T-cell (primary cell): ENCODE measurements around the gene GRM8. TPM values are rescaled to one million over a fixed set of nuclear protein-coding genes. Genes with fewer than 3 reads are reported as not detected.

Experiments
- ATAC-seq, 4 experiments: fragments of 200-7000 bp in 3 of 4; fragments of 150-1000 bp in 1 of 4; cut with Tn5 transposase; replicated peaks in 1 of 4; 1 replicate in 3 of 4; 2 replicates in 1 of 4; pipeline ENCODE4 v1.10.0; 2021; ENCODE audit warnings: moderate library complexity in 3 of 4, mild to moderate bottlenecking in 2 of 4, moderate number of reproducible peaks in 1 of 4
- CTCF ChIA-PET, 2 donors: fragments of 300-600 bp; sonication (Branson Sonifier 250); formaldehyde crosslinking; loops; one replicate each; lab custom pipeline; 2022; ENCODE audit warnings: antibody characterized with exemption in 2 of 2; lab: Charles Lee
- POLR2A ChIA-PET, 2 donors: fragments of 300-600 bp; sonication (Branson Sonifier 250); formaldehyde crosslinking; loops; one replicate each; lab custom pipeline; 2022; ENCODE audit warnings: antibody characterized with exemption in 2 of 2; lab: Charles Lee
- DNase-seq, 35 experiments: peaks; one replicate each; pipeline versions ENCODE4 v3.0.0 to v3.0.0-alpha.2; 2013 to 2023
- H3K27ac ChIP-seq: one replicate; pipeline ENCODE4 v1.5.1; 2013; ENCODE audit warnings: low read length
- H3K27me3 ChIP-seq, 2 experiments: replicated peaks in 1 of 2; 1 replicate in 1 of 2; 2 replicates in 1 of 2; pipeline versions ENCODE4 v1.6.1 to v1.7.0; 2013; ENCODE audit warnings: low read length in 1 of 2, mixed read lengths in 1 of 2; ENCODE audit not compliant: control insufficient read depth in 2 of 2, insufficient read depth in 2 of 2; ENCODE audit errors: extremely low read depth in 1 of 2
- H3K36me3 ChIP-seq, 2 donors: 1 replicate in 1 of 2; 2 replicates in 1 of 2; pipeline versions ENCODE4 v1.6.1 to v1.7.0; 2013; ENCODE audit warnings: low read length in 1 of 2; ENCODE audit not compliant: control insufficient read depth in 2 of 2, insufficient read depth in 1 of 2; ENCODE audit errors: extremely low read depth in 1 of 2
- H3K4me1 ChIP-seq, 2 experiments: 1 replicate in 1 of 2; 2 replicates in 1 of 2; pipeline versions ENCODE4 v1.6.1 to v1.7.0; 2013; ENCODE audit warnings: low read length in 2 of 2, mixed read lengths in 1 of 2; ENCODE audit not compliant: insufficient read depth in 2 of 2, control insufficient read depth in 1 of 2; ENCODE audit errors: extremely low read depth in 1 of 2
- H3K4me3 ChIP-seq, 2 donors: 1 replicate in 1 of 2; 2 replicates in 1 of 2; pipeline versions ENCODE4 v1.5.1 to v1.7.0; 2013; ENCODE audit warnings: mild to moderate bottlenecking in 2 of 2, low read length in 1 of 2, moderate library complexity in 1 of 2; ENCODE audit not compliant: control insufficient read depth in 1 of 2; ENCODE audit errors: extremely low read depth in 1 of 2
- H3K9me3 ChIP-seq: 2 replicates; pipeline ENCODE4 v1.7.0; 2013
- H3K27ac Mint-ChIP-seq, 2 donors: one replicate each; pipeline ENCODE4 v1.8.0; 2020 to 2021; ENCODE audit warnings: mild to moderate bottlenecking in 2 of 2, mixed read lengths in 2 of 2
- H3K27me3 Mint-ChIP-seq, 2 donors: one replicate each; pipeline ENCODE4 v1.8.0; 2021 to 2022; ENCODE audit warnings: mixed read lengths in 2 of 2
- H3K36me3 Mint-ChIP-seq: one replicate; pipeline ENCODE4 v1.8.0; 2021; ENCODE audit warnings: mixed read lengths
- H3K4me1 Mint-ChIP-seq, 3 donors: one replicate each; pipeline ENCODE4 v1.8.0; 2020 to 2022; ENCODE audit warnings: mixed read lengths in 3 of 3, mild to moderate bottlenecking in 1 of 3
- H3K4me3 Mint-ChIP-seq, 3 donors: one replicate each; pipeline ENCODE4 v1.8.0; 2020 to 2022; ENCODE audit warnings: mild to moderate bottlenecking in 3 of 3, mixed read lengths in 3 of 3, moderate library complexity in 3 of 3
- H3K9me3 Mint-ChIP-seq, 3 donors: one replicate each; pipeline ENCODE4 v1.8.0; 2020 to 2022; ENCODE audit warnings: mixed read lengths in 3 of 3
- WGBS: methylation state at CpG from one replicate; pipeline ENCODE4 v1.1.5; 2013; ENCODE audit warnings: missing lambda C conversion rate; ENCODE audit not compliant: insufficient coverage; 5-methylcytosine and 5-hydroxymethylcytosine counted together
- total RNA-seq, 35 experiments: library from RNA in 6 of 35; stranded (reverse) in 6 of 35; fragments of 120-200 nt in 1 of 35; gene quantifications; one replicate each; pipeline versions ENCODE4 v1.2.1 to v1.2.4 and lab custom pipeline; 2013 to 2026

GRM8 gene
- total RNA-seq, 5 donors from 2014 or later (not counting 1 experiment from before 2014, with no cell fraction given) = not detected

GRCh38 chr7:126570845-126571244 is 681.9 kb downstream of the GRM8 start:
- POLR2A ChIA-PET = no interaction called here
- Histone ChIP-seq H3K4me3 (no peak overlapping the region), H3K4me1 (no peaks in the 10 kb centered on the region), H3K9me3 (no peaks in the 10 kb centered on the region), H3K27ac (no peak overlapping the region), H3K27me3 (no peaks in the 10 kb centered on the region), H3K36me3 (no peaks in the 10 kb centered on the region)
- Mint-ChIP-seq H3K9me3 (peaks cover 3 to 13% (median 4%) of the 10 kb centered on the region in 3 donors), H3K27me3 (no peaks in the 10 kb centered on the region), H3K4me1 (no peaks in the 10 kb centered on the region), H3K4me3 (no peak overlapping the region), H3K27ac (no peak overlapping the region), H3K36me3 (no peaks in the 10 kb centered on the region)
- DNase-seq = no peak
- WGBS = no CpG with 5 or more reads among the region's 1 CpG
- CTCF ChIA-PET = no interaction called here
- no peak for ATAC-seq

GRCh38 chr7:126569402-126569801 is 683.3 kb downstream of the GRM8 start:
- H3K27me3 Mint-ChIP-seq = no peaks in the 10 kb centered on the region
- no peaks in the 10 kb centered on the region for H3K27me3 ChIP-seq

GRCh38 chr7:126557271-126557670 is 695.5 kb downstream of the GRM8 start:
- H3K4me1 ChIP-seq = no peaks in the 10 kb centered on the region
- 70% methylated on average over 2 of the region's 4 CpGs for WGBS
- H3K4me1 Mint-ChIP-seq = no peaks in the 10 kb centered on the region
- H3K27me3 ChIP-seq = no peaks in the 10 kb centered on the region
- no peaks in the 10 kb centered on the region for H3K36me3 Mint-ChIP-seq
- no peak overlapping the region for H3K4me3 Mint-ChIP-seq
- DNase-seq = no peak
- H3K27me3 Mint-ChIP-seq = no peaks in the 10 kb centered on the region
- peaks cover 0 to 5% (median 0%) of the 10 kb centered on the region in 3 donors for H3K9me3 Mint-ChIP-seq
- no peak overlapping the region for H3K4me3 ChIP-seq
- ChIA-PET CTCF (no interaction called here), POLR2A (no interaction called here)
- H3K36me3 ChIP-seq = no peaks in the 10 kb centered on the region
- no peak for ATAC-seq
- no peak overlapping the region for H3K27ac ChIP-seq
- H3K9me3 ChIP-seq = no peaks in the 10 kb centered on the region
- no peak overlapping the region for H3K27ac Mint-ChIP-seq

More at GRCh38 chr7:126569402-126569801, 683.3 kb downstream of the GRM8 start:
- Mint-ChIP-seq H3K36me3 (no peaks in the 10 kb centered on the region), H3K27ac (no peak overlapping the region), H3K9me3 (peaks cover 4 to 15% (median 5%) of the 10 kb centered on the region in 3 donors), H3K4me1 (no peaks in the 10 kb centered on the region), H3K4me3 (no peak overlapping the region)
- no peak for DNase-seq
- no peak overlapping the region for H3K27ac ChIP-seq
- no peak overlapping the region for H3K4me3 ChIP-seq
- H3K9me3 ChIP-seq = no peaks in the 10 kb centered on the region
- no peaks in the 10 kb centered on the region for H3K36me3 ChIP-seq
- ChIA-PET POLR2A (no interaction called here), CTCF (no interaction called here)
- no peak for ATAC-seq
- no CpG with 5 or more reads among the region's 3 CpGs for WGBS
- H3K4me1 ChIP-seq = no peaks in the 10 kb centered on the region

GRCh38 chr7:126541406-126541805 is 711.3 kb downstream of the GRM8 start:
- Mint-ChIP-seq H3K4me3 (no peak overlapping the region), H3K9me3 (peaks cover 2 to 7% (median 5%) of the 10 kb centered on the region in 3 donors)

GRCh38 chr7:126535176-126535575 is 717.6 kb downstream of the GRM8 start:
- Histone ChIP-seq H3K4me3 (no peak overlapping the region), H3K9me3 (no peaks in the 10 kb centered on the region), H3K4me1 (no peaks in the 10 kb centered on the region), H3K27me3 (no peaks in the 10 kb centered on the region), H3K27ac (no peak overlapping the region), H3K36me3 (no peaks in the 10 kb centered on the region)
- no peak for DNase-seq
- no peak overlapping the region for H3K27ac Mint-ChIP-seq
- CTCF ChIA-PET = no interaction called here
- 96% methylated on average over 4 of the region's 5 CpGs for WGBS
- H3K4me1 Mint-ChIP-seq = no peaks in the 10 kb centered on the region
- H3K36me3 Mint-ChIP-seq = no peaks in the 10 kb centered on the region
- H3K27me3 Mint-ChIP-seq = no peaks in the 10 kb centered on the region
- H3K4me3 Mint-ChIP-seq = no peak overlapping the region
- no peak for ATAC-seq
- POLR2A ChIA-PET = no interaction called here
- H3K9me3 Mint-ChIP-seq = peaks cover 0 to 6% (median 0%) of the 10 kb centered on the region in 3 donors

More at GRCh38 chr7:126541406-126541805, 711.3 kb downstream of the GRM8 start:
- Mint-ChIP-seq H3K27ac (no peak overlapping the region), H3K4me1 (no peaks in the 10 kb centered on the region), H3K27me3 (peaks cover 0 to 3% of the 10 kb centered on the region in 2 donors), H3K36me3 (no peaks in the 10 kb centered on the region)
- Histone ChIP-seq H3K36me3 (no peaks in the 10 kb centered on the region), H3K9me3 (no peaks in the 10 kb centered on the region), H3K27ac (no peak overlapping the region), H3K4me1 (no peaks in the 10 kb centered on the region), H3K4me3 (no peak overlapping the region), H3K27me3 (no peaks in the 10 kb centered on the region)
- ATAC-seq (no peak), DNase-seq (no peak)
- ChIA-PET POLR2A (no interaction called here), CTCF (no interaction called here)
- 80% methylated on average over 4 of the region's 5 CpGs for WGBS

- no peaks in the 10 kb centered on the region for H3K9me3 ChIP-seq
- Mint-ChIP-seq H3K9me3 (peaks cover 0 to 6% (median 2%) of the 10 kb centered on the region in 3 donors), H3K27ac (no peak overlapping the region), H3K4me3 (no peak overlapping the region), H3K27me3 (no peaks in the 10 kb centered on the region), H3K4me1 (no peaks in the 10 kb centered on the region), H3K36me3 (no peaks in the 10 kb centered on the region)
- DNase-seq (no peak), ATAC-seq (no peak)
- WGBS = 80% methylated on average over 1 of the region's 7 CpGs
- H3K4me1 ChIP-seq = no peaks in the 10 kb centered on the region
- ChIA-PET POLR2A (no interaction called here), CTCF (no interaction called here)
- no peak overlapping the region for H3K4me3 ChIP-seq
- H3K36me3 ChIP-seq = no peaks in the 10 kb centered on the region
- no peak overlapping the region for H3K27ac ChIP-seq
- H3K27me3 ChIP-seq = no peaks in the 10 kb centered on the region
Measured at GRCh38 chr7:126533715-126534114, 719.0 kb downstream of the GRM8 start.

GRCh38 chr7:126529833-126530232 is 722.9 kb downstream of the GRM8 start:
- Histone ChIP-seq H3K9me3 (no peaks in the 10 kb centered on the region), H3K27me3 (no peaks in the 10 kb centered on the region), H3K4me1 (no peaks in the 10 kb centered on the region), H3K36me3 (no peaks in the 10 kb centered on the region), H3K4me3 (no peak overlapping the region), H3K27ac (no peak overlapping the region)
- DNase-seq (no peak), ATAC-seq (no peak)
- no peaks in the 10 kb centered on the region for H3K36me3 Mint-ChIP-seq
- no peaks in the 10 kb centered on the region for H3K4me1 Mint-ChIP-seq
- H3K27ac Mint-ChIP-seq = no peak overlapping the region
- no peaks in the 10 kb centered on the region for H3K27me3 Mint-ChIP-seq
- CTCF ChIA-PET = no interaction called here
- H3K9me3 Mint-ChIP-seq = peaks cover 0 to 5% (median 4%) of the 10 kb centered on the region in 3 donors
- POLR2A ChIA-PET = no interaction called here
- no peak overlapping the region for H3K4me3 Mint-ChIP-seq
